OCI-LY7 (cell line): Measurements from ENCODE around the gene MAP7D2. TPM values are rescaled to one million over a fixed set of nuclear protein-coding genes. Genes with fewer than 3 reads are reported as not detected.

ENCODE experiments used
- BruUV-seq: library from RNA; stranded (reverse); fragments of 400-500 nt; replicated peaks from 2 replicates; lab custom pipeline; 2021; lab: Mats Ljungman, UMichigan
- CTCF ChIA-PET: fragments of 300-600 bp; sonication (Branson Sonifier 250); formaldehyde crosslinking; loops from one replicate; lab custom pipeline; 2022; ENCODE audit warnings: antibody characterized with exemption; ENCODE audit not compliant: unreplicated experiment; lab: Charles Lee
- POLR2A ChIA-PET: fragments of 300-600 bp; sonication (Branson Sonifier 250); formaldehyde crosslinking; loops from one replicate; lab custom pipeline; 2022; ENCODE audit warnings: antibody characterized with exemption; lab: Charles Lee
- DNase-seq: peaks from one replicate; pipeline ENCODE4 v3.0.0-alpha.2; 2015; ENCODE audit warnings: low spot score
- H2AFZ ChIP-seq: fragments of 200-600 bp; sonication (generic), shearing (Covaris generic); 2 replicates; pipeline ENCODE4 v1.6.1; 2014; ENCODE audit warnings: mild to moderate bottlenecking, antibody characterized with exemption, low read length, moderate library complexity
- H3K27ac ChIP-seq: fragments of 200-600 bp; sonication (generic); 2 replicates; pipeline ENCODE4 v1.5.1; 2014; ENCODE audit warnings: mixed run types, low read depth, mild to moderate bottlenecking, moderate library complexity, low read length, inconsistent platforms; ENCODE audit not compliant: poor library complexity, severe bottlenecking
- H3K36me3 ChIP-seq: fragments of 200-600 bp; sonication (generic); 2 replicates; pipeline ENCODE4 v1.6.1; 2014; ENCODE audit warnings: mild to moderate bottlenecking, antibody characterized with exemption, low read length, moderate library complexity, mixed read lengths; ENCODE audit not compliant: insufficient read depth
- H3K4me1 ChIP-seq: fragments of 200-600 bp; sonication (generic); 2 replicates; pipeline ENCODE4 v1.5.1; 2014; ENCODE audit warnings: mild to moderate bottlenecking, low read length; ENCODE audit not compliant: insufficient read depth, poor library complexity, severe bottlenecking
- H3K4me2 ChIP-seq: fragments of 200-600 bp; sonication (generic); 2 replicates; pipeline ENCODE4 v1.6.1; 2014; ENCODE audit warnings: mild to moderate bottlenecking, low read length
- H3K4me3 ChIP-seq: fragments of 200-600 bp; sonication (generic); 2 replicates; pipeline ENCODE4 v1.5.1; 2014; ENCODE audit warnings: mild to moderate bottlenecking, low read depth, low read length; ENCODE audit not compliant: poor library complexity, severe bottlenecking
- H3K79me2 ChIP-seq: fragments of 200-600 bp; sonication (generic); 2 replicates; pipeline ENCODE4 v1.6.1; 2016; ENCODE audit warnings: low read depth, mild to moderate bottlenecking, low read length, moderate library complexity, mixed read lengths; ENCODE audit not compliant: insufficient read depth
- H3K9me2 ChIP-seq: fragments of 200-600 bp; sonication (generic); 2 replicates; pipeline ENCODE4 v1.6.1; 2016; ENCODE audit warnings: mild to moderate bottlenecking, low read length, mixed read lengths; ENCODE audit not compliant: insufficient read depth
- H3K9me3 ChIP-seq: fragments of 200-600 bp; sonication (generic); 2 replicates; pipeline ENCODE4 v1.6.1; 2014; ENCODE audit warnings: mild to moderate bottlenecking, mixed run types, low read length, mixed read lengths
- H4K20me1 ChIP-seq: fragments of 200-600 bp; sonication (generic); 2 replicates; pipeline ENCODE4 v1.6.1; 2014; ENCODE audit warnings: mild to moderate bottlenecking, antibody characterized with exemption, low read length, moderate library complexity, mixed read lengths; ENCODE audit not compliant: insufficient read depth
- EZH2phosphoT487 ChIP-seq: fragments of 200-600 bp; sonication (generic); IDR thresholded peaks from 2 replicates; pipeline ENCODE4 v1.6.1; 2018; ENCODE audit warnings: low read depth, borderline replicate concordance, mild to moderate bottlenecking, mixed run types, antibody characterized with exemption, low read length, moderate library complexity, mixed read lengths
- intact Hi-C: fragments of 100-400 bp; cut with micrococcal nuclease; formaldehyde crosslinking; loops from one replicate; pipeline ENCODE4 v1.10.0; 2022; ENCODE audit not compliant: unreplicated experiment
- total RNA-seq, 2 experiments: library from RNA; depleted of rRNA in 1 of 2; stranded (reverse); fragments of >200 nt in 1 of 2; shearing (Covaris generic) in 1 of 2; gene quantifications; 2 replicates each; pipeline ENCODE4 v1.2.3, GENCODE V29; 2014 to 2022
- TF ChIP-seq, protein P1 (sequence below): fragments of 200-600 bp; sonication (generic); conservative IDR thresholded peaks from 2 replicates; pipeline ENCODE4 v1.5.1; 2014; ENCODE audit warnings: mild to moderate bottlenecking, antibody characterized with exemption, low read length, moderate library complexity, mixed read lengths

MAP7D2 gene
- total RNA-seq, 2 experiments from 2014 or later = 0.13 TPM; not detected in 1

GRCh38 chrX:20118065-20118824, 1.5 kb upstream of the MAP7D2 start:
- H4K20me1 ChIP-seq = no peaks in the 10 kb centered on the region
- TF ChIP-seq EZH2phosphoT487 = no peak
- TF ChIP-seq, protein P1, sequence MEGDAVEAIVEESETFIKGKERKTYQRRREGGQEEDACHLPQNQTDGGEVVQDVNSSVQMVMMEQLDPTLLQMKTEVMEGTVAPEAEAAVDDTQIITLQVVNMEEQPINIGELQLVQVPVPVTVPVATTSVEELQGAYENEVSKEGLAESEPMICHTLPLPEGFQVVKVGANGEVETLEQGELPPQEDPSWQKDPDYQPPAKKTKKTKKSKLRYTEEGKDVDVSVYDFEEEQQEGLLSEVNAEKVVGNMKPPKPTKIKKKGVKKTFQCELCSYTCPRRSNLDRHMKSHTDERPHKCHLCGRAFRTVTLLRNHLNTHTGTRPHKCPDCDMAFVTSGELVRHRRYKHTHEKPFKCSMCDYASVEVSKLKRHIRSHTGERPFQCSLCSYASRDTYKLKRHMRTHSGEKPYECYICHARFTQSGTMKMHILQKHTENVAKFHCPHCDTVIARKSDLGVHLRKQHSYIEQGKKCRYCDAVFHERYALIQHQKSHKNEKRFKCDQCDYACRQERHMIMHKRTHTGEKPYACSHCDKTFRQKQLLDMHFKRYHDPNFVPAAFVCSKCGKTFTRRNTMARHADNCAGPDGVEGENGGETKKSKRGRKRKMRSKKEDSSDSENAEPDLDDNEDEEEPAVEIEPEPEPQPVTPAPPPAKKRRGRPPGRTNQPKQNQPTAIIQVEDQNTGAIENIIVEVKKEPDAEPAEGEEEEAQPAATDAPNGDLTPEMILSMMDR = no peak
- no peak for DNase-seq
- no peaks in the 10 kb centered on the region for H3K9me3 ChIP-seq
- H3K4me2 ChIP-seq = no peak overlapping the region
- no peaks in the 10 kb centered on the region for H3K79me2 ChIP-seq
- H2AFZ ChIP-seq = no peak overlapping the region
- H3K4me3 ChIP-seq = no peak overlapping the region
- BruUV-seq = no TSS peak
- H3K4me1 ChIP-seq = no peaks in the 10 kb centered on the region
- no peaks in the 10 kb centered on the region for H3K36me3 ChIP-seq
- ChIA-PET CTCF (no interaction called here), POLR2A (interaction anchor here (1.0 kb wide), 1 partner anchor 14 kb away, joined by 3 read pairs; no protein-coding TSS in a partner anchor)
- no peaks in the 10 kb centered on the region for H3K9me2 ChIP-seq
- H3K27ac ChIP-seq = no peak overlapping the region
- intact Hi-C loops = no loop called here

DNA sequence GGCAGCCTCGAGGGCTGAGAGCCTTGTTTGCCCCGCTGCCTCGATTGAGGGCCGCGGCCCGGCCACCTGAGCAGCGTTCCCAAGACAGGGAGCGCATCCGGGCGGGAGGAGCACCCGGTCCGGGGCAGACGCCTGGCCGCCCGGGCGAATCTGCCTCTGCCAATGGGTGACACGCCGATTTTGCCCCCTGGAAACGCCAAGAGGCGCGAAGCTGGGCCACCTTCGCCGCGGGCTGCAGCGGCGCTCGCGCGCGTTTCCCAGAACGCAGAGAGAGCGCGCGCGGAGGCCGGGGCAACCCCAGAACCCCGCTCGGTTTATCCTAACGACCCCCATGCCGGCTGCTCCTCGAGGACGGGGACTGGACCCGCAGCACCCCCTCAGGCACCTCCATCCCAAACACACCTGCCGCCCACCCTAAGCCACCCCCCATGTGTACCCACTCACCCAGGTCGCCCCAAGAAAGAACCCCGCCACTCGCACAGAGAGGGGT, 575 bp downstream of the MAP7D2 start:
- ChIA-PET POLR2A (no interaction called here), CTCF (no interaction called here)
- intact Hi-C loops = no loop called here
- no peaks in the 10 kb centered on the region for H3K9me2 ChIP-seq
- H2AFZ ChIP-seq = no peak overlapping the region
- no peaks in the 10 kb centered on the region for H3K9me3 ChIP-seq
- H3K79me2 ChIP-seq = no peaks in the 10 kb centered on the region
- no TSS peak for BruUV-seq
- H3K4me3 ChIP-seq = no peak overlapping the region
- no peak overlapping the region for H3K4me2 ChIP-seq
- no peak for TF ChIP-seq EZH2phosphoT487
- H3K36me3 ChIP-seq = no peaks in the 10 kb centered on the region
- H3K27ac ChIP-seq = no peak overlapping the region
- DNase-seq = no peak
- H4K20me1 ChIP-seq = no peaks in the 10 kb centered on the region
- no peaks in the 10 kb centered on the region for H3K4me1 ChIP-seq

DNA sequence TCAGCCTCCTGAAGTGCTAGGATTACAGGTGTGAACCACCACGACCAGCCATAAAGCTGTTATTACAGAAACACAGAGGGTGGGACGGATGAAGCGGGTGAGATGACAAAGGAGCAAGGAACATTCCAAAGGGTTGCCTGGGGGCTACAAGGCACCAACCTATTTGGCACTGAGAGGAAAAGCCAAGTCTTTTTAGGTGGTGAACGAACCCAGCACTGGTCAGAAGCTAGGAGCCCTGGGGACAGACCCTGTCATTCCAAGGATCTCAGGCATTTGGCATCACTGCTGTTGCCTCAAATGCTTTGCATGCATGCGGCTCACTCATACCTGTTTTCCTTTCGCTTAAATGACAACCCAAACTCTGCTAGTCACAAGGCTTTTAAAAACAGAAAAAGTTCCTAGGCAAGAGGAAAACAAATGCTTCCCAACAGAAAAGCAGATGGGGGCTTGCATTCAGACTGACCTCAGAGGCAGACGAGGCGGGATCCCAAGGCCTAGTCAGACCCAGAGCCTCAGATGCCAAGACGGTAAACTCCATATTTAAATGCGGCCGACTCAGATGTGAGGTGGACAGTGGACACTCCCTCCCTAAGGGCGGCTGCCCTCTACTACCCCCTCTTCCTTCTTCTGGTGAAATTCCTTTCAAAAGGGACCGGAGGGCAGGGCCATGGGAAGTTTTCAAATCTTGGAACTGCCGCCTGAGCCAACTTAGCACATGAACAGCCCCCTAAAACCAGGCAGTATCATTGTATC, 4.5 kb downstream of the MAP7D2 start:
- no TSS peak for BruUV-seq
- no peaks in the 10 kb centered on the region for H4K20me1 ChIP-seq
- no peak for TF ChIP-seq EZH2phosphoT487
- TF ChIP-seq, protein P1 = no peak
- DNase-seq = no peak
- H3K9me2 ChIP-seq = no peaks in the 10 kb centered on the region
- H3K4me2 ChIP-seq = no peak overlapping the region
- H3K9me3 ChIP-seq = no peaks in the 10 kb centered on the region
- no peaks in the 10 kb centered on the region for H3K4me1 ChIP-seq
- ChIA-PET CTCF (no interaction called here), POLR2A (no interaction called here)
- H3K36me3 ChIP-seq = no peaks in the 10 kb centered on the region
- H3K27ac ChIP-seq = no peak overlapping the region
- no peak overlapping the region for H3K4me3 ChIP-seq
- H3K79me2 ChIP-seq = no peaks in the 10 kb centered on the region
- no peak overlapping the region for H2AFZ ChIP-seq
- intact Hi-C loops = no loop called here
